GM23338 (cell line): ENCODE measurements around the gene AGAP5.

Experiments
- CREB1 ChIP-seq: fragments of 250-450 bp; sonication (Bioruptor Pico); IDR thresholded peaks from 2 replicates; pipeline ENCODE4 v1.5.0; 2020; ENCODE audit warnings: low read depth, mild to moderate bottlenecking, moderate library complexity
- ETS1 ChIP-seq: IDR thresholded peaks from 2 replicates; pipeline ENCODE4 v1.6.1; 2016; ENCODE audit warnings: antibody characterized with exemption
- EZH2 ChIP-seq: fragments of 200-600 bp; sonication (generic); IDR thresholded peaks from one replicate; pipeline ENCODE4 v1.8.0; 2017; ENCODE audit warnings: antibody characterized with exemption, mild to moderate bottlenecking, low read depth; ENCODE audit not compliant: unreplicated experiment
- EZH2phosphoT487 ChIP-seq: fragments of 200-600 bp; sonication (generic); IDR thresholded peaks from one replicate; pipeline ENCODE4 v1.8.1; 2018; ENCODE audit warnings: antibody characterized with exemption; ENCODE audit not compliant: unreplicated experiment
- JUNB ChIP-seq: IDR thresholded peaks from one replicate; pipeline ENCODE4 v1.6.1; 2016; ENCODE audit warnings: antibody characterized with exemption; ENCODE audit not compliant: unreplicated experiment
- NANOG ChIP-seq: IDR thresholded peaks from 2 replicates; pipeline ENCODE4 v1.6.1; 2016; ENCODE audit warnings: antibody characterized with exemption, borderline replicate concordance
- POLR2AphosphoS5 ChIP-seq: IDR thresholded peaks from 2 replicates; pipeline ENCODE4 v1.6.1; 2016; ENCODE audit warnings: antibody characterized with exemption, low read depth
- REST ChIP-seq: IDR thresholded peaks from one replicate; pipeline ENCODE4 v1.6.1; 2018; ENCODE audit warnings: antibody characterized with exemption; ENCODE audit not compliant: unreplicated experiment
- STAT1 ChIP-seq: IDR thresholded peaks from one replicate; pipeline ENCODE4 v1.6.1; 2016; ENCODE audit warnings: antibody characterized with exemption; ENCODE audit not compliant: unreplicated experiment
- ZNF114 ChIP-seq: fragments of 250-450 bp; sonication (Bioruptor Pico); IDR thresholded peaks from 2 replicates; pipeline ENCODE4 v1.5.0; 2020; ENCODE audit warnings: mild to moderate bottlenecking, moderate library complexity
- ZNF331 ChIP-seq: fragments of 250-450 bp; sonication (Bioruptor Pico); IDR thresholded peaks from 2 replicates; pipeline ENCODE4 v1.5.0; 2020; ENCODE audit warnings: low read depth, mild to moderate bottlenecking, moderate library complexity
- TF ChIP-seq, protein P1 (sequence below), 2 experiments: fragments of 200-600 bp in 1 of 2; sonication (generic) in 1 of 2; conservative IDR thresholded peaks; 2 replicates each; pipeline versions ENCODE4 v1.5.1 to v1.6.1; 2016 to 2017; ENCODE audit warnings: antibody characterized with exemption in 2 of 2, low read depth in 2 of 2, mild to moderate bottlenecking in 2 of 2, moderate library complexity in 1 of 2
- TF ChIP-seq, protein P2 (sequence below): fragments of 250-450 bp; sonication (Bioruptor Pico); IDR thresholded peaks from 2 replicates; pipeline ENCODE4 v1.5.0; 2020; ENCODE audit warnings: mild to moderate bottlenecking, moderate library complexity

- TF ChIP-seq EZH2 (no peak), EZH2phosphoT487 (no peak), REST (no peak), POLR2AphosphoS5 (no peak), NANOG (no peak), ETS1 (no peak), JUNB (no peak), ZNF114 (CRISPR knock-in tag) (no peak), CREB1 (CRISPR knock-in tag) (no peak), STAT1 (no peak), ZNF331 (CRISPR knock-in tag) (no peak)
- TF ChIP-seq, protein P1, sequence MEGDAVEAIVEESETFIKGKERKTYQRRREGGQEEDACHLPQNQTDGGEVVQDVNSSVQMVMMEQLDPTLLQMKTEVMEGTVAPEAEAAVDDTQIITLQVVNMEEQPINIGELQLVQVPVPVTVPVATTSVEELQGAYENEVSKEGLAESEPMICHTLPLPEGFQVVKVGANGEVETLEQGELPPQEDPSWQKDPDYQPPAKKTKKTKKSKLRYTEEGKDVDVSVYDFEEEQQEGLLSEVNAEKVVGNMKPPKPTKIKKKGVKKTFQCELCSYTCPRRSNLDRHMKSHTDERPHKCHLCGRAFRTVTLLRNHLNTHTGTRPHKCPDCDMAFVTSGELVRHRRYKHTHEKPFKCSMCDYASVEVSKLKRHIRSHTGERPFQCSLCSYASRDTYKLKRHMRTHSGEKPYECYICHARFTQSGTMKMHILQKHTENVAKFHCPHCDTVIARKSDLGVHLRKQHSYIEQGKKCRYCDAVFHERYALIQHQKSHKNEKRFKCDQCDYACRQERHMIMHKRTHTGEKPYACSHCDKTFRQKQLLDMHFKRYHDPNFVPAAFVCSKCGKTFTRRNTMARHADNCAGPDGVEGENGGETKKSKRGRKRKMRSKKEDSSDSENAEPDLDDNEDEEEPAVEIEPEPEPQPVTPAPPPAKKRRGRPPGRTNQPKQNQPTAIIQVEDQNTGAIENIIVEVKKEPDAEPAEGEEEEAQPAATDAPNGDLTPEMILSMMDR (conservative IDR thresholded peaks at IDR 0.05; ENCODE audit: low read depth in 2 of 2): no peak
- TF ChIP-seq, protein P2, sequence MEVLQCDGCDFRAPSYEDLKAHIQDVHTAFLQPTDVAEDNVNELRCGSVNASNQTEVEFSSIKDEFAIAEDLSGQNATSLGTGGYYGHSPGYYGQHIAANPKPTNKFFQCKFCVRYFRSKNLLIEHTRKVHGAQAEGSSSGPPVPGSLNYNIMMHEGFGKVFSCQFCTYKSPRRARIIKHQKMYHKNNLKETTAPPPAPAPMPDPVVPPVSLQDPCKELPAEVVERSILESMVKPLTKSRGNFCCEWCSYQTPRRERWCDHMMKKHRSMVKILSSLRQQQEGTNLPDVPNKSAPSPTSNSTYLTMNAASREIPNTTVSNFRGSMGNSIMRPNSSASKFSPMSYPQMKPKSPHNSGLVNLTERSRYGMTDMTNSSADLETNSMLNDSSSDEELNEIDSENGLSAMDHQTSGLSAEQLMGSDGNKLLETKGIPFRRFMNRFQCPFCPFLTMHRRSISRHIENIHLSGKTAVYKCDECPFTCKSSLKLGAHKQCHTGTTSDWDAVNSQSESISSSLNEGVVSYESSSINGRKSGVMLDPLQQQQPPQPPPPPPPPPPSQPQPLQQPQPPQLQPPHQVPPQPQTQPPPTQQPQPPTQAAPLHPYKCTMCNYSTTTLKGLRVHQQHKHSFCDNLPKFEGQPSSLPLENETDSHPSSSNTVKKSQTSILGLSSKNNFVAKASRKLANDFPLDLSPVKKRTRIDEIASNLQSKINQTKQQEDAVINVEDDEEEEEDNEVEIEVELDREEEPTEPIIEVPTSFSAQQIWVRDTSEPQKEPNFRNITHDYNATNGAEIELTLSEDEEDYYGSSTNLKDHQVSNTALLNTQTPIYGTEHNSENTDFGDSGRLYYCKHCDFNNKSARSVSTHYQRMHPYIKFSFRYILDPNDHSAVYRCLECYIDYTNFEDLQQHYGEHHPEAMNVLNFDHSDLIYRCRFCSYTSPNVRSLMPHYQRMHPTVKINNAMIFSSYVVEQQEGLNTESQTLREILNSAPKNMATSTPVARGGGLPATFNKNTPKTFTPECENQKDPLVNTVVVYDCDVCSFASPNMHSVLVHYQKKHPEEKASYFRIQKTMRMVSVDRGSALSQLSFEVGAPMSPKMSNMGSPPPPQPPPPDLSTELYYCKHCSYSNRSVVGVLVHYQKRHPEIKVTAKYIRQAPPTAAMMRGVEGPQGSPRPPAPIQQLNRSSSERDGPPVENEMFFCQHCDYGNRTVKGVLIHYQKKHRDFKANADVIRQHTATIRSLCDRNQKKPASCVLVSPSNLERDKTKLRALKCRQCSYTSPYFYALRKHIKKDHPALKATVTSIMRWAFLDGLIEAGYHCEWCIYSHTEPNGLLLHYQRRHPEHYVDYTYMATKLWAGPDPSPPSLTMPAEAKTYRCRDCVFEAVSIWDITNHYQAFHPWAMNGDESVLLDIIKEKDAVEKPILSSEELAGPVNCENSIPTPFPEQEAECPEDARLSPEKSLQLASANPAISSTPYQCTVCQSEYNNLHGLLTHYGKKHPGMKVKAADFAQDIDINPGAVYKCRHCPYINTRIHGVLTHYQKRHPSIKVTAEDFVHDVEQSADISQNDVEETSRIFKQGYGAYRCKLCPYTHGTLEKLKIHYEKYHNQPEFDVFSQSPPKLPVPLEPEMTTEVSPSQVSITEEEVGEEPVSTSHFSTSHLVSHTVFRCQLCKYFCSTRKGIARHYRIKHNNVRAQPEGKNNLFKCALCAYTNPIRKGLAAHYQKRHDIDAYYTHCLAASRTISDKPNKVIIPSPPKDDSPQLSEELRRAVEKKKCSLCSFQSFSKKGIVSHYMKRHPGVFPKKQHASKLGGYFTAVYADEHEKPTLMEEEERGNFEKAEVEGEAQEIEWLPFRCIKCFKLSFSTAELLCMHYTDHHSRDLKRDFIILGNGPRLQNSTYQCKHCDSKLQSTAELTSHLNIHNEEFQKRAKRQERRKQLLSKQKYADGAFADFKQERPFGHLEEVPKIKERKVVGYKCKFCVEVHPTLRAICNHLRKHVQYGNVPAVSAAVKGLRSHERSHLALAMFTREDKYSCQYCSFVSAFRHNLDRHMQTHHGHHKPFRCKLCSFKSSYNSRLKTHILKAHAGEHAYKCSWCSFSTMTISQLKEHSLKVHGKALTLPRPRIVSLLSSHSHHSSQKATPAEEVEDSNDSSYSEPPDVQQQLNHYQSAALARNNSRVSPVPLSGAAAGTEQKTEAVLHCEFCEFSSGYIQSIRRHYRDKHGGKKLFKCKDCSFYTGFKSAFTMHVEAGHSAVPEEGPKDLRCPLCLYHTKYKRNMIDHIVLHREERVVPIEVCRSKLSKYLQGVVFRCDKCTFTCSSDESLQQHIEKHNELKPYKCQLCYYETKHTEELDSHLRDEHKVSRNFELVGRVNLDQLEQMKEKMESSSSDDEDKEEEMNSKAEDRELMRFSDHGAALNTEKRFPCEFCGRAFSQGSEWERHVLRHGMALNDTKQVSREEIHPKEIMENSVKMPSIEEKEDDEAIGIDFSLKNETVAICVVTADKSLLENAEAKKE: no peak
Measured at GRCh38 chr10:73744664-73744975, 46.7 kb upstream of the AGAP5 start.
